Measurements from ENCODE around the gene SMCO3. TPM values are rescaled to one million over a fixed set of nuclear protein-coding genes. Genes with fewer than 3 reads are reported as not detected.

The SMCO3 gene
- total and polyA plus RNA-seq, 2 of the 8 experiments (the other 6 are each of a cell fraction or from before 2014, with no cell fraction given) = not detected

DNA sequence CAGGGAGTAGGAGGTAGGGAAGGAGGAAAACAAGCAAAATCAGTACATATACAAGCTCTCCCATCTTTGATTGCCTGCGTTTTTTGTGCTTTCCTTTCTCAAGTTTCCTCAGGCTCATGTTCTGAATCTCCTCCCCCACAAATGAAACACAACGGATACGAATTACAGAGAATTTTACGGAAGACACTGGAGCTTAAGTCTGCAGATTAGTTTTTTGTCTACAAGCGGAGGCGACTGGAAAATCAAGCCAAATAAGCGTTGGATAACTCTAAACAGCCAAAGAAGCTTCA lies 11.3 kb downstream of the SMCO3 start:
- H3K79me1 ChIP-seq (ENCODE audit: low read depth, low read length) = no peaks in the 10 kb centered on the region
- peak overlapping the region; percentile 93 for H3K27ac ChIP-seq (ENCODE audit: low read depth, low read length)
- no peak overlapping the region for H4K5ac ChIP-seq (ENCODE audit: insufficient read length, low read depth, low read length)
- no peak for FAIRE-seq
- H2BK12ac ChIP-seq (ENCODE audit: low read depth, low read length) = 0 out of 2 replicates have a peak overlapping the region, but pooled peaks have one; percentile 41
- H3K4me1 ChIP-seq (replicated peaks in 1 of 4; ENCODE audit: control insufficient read depth in 3 of 4, insufficient read depth in 4 of 4, low read length in 3 of 4) = peaks cover 0 to 2% (median 0%) of the 10 kb centered on the region in 4 experiments; a peak in 3 of 7 replicates
- H2BK5ac ChIP-seq (ENCODE audit: low read depth, low read length) = peak overlapping the region; percentile 93; the same call in 1 of the 2 replicates
- peak overlapping the region; percentile 82 to 96 (median 91) for H3K9ac ChIP-seq (replicated peaks in 1 of 4; ENCODE audit: extremely low read depth in 1 of 4, low read depth in 3 of 4, low read length in 3 of 4)
- H3K23me2 ChIP-seq (ENCODE audit: low read depth, low read length) = peaks cover 4% of the 10 kb centered on the region; the same call in 1 of the 2 replicates
- H2BK20ac ChIP-seq (ENCODE audit: low read length) = no peak overlapping the region
- no peak overlapping the region for H2AFZ ChIP-seq (ENCODE audit: low read length)
- H2AK5ac ChIP-seq (ENCODE audit: low read depth, low read length) = no peak overlapping the region
- H3K9me3 ChIP-seq (ENCODE audit: insufficient read depth in 2 of 2, low read depth in 1 of 2, low read length in 1 of 2) = no peaks in the 10 kb centered on the region
- H3K36me3 ChIP-seq (ENCODE audit: control insufficient read depth in 2 of 4, insufficient read depth in 4 of 4, low read length in 3 of 4) = peaks cover 6 to 24% (median 15%) of the 10 kb centered on the region in 4 experiments
- H3K4me2 ChIP-seq (ENCODE audit: insufficient read depth in 1 of 2, low read depth in 2 of 2, low read length in 2 of 2) = peak overlapping the region; percentile 77 to 82
- no peak overlapping the region for H4K91ac ChIP-seq (replicated peaks; ENCODE audit: insufficient read length, low read length)
- no peak overlapping the region for H3K4ac ChIP-seq (replicated peaks; ENCODE audit: insufficient read length, low read depth, low read length)
- DNase-seq (ENCODE audit: low read depth in 1 of 2, low spot score in 2 of 2) = no peak
- no peak overlapping the region for H3K14ac ChIP-seq (ENCODE audit: insufficient read length)
- no peaks in the 10 kb centered on the region for H3K27me3 ChIP-seq (replicated peaks in 1 of 4; ENCODE audit: control insufficient read depth in 3 of 4, extremely low read depth in 1 of 4, insufficient read depth in 3 of 4, low read length in 3 of 4)
- peaks cover 0 to 2% of the 10 kb centered on the region in 2 experiments for H4K20me1 ChIP-seq (replicated peaks in 1 of 2; ENCODE audit: control insufficient read depth in 1 of 2, insufficient read depth in 2 of 2, low read length in 2 of 2)
- no peak overlapping the region for H2BK15ac ChIP-seq (ENCODE audit: low read length)
- H3K18ac ChIP-seq (ENCODE audit: extremely low read depth, low read length) = no peak overlapping the region
- no peak overlapping the region for H3K56ac ChIP-seq (replicated peaks; ENCODE audit: insufficient read length, low read depth, low read length)
- H3K23ac ChIP-seq (ENCODE audit: insufficient read length) = no peak overlapping the region
- peaks cover 8 to 54% of the 10 kb centered on the region in 2 experiments; a peak in 3 of 4 replicates for H3K79me2 ChIP-seq (ENCODE audit: control insufficient read depth in 1 of 2, insufficient read depth in 2 of 2, low read length in 2 of 2)
- CTCF ChIA-PET (ENCODE audit: partially characterized antibody) = interaction anchor here (1.0 to 2.2 kb wide), 8 partner anchors 9 to 183 kb away, joined by 3 to 10 read pairs (median 4); a partner anchor contains a TSS
- no peak overlapping the region for H2BK120ac ChIP-seq (replicated peaks; ENCODE audit: low read depth, low read length)
- 0% methylated on average over 7 of the region's 7 CpGs; no CpG with 5 or more reads in 1 of the 2 experiments for WGBS, 2 experiments (ENCODE audit: extremely low coverage in 1 of 2, insufficient coverage in 1 of 2, insufficient read length in 1 of 2, insufficient replicate concordance in 2 of 2, low coverage in 1 of 2, low lambda C conversion rate in 2 of 2, missing lambda C conversion rate in 1 of 2)
- H4K8ac ChIP-seq (ENCODE audit: extremely low read depth, insufficient read depth, low read length) = no peak overlapping the region
- peak overlapping the region; percentile 66 to 98 (median 96) for H3K4me3 ChIP-seq (ENCODE audit: extremely low read depth in 1 of 4, insufficient read depth in 2 of 4, low read depth in 3 of 4, low read length in 4 of 4)
- POLR2A ChIA-PET (ENCODE audit: partially characterized antibody) = interaction anchor here (0.6 to 6.5 kb wide), 13 partner anchors 10 to 1080 kb away, joined by 3 to 68 read pairs (median 5); a partner anchor contains a TSS
- TF ChIP-seq ZNF274 (IDR thresholded peaks at IDR 0.05; ENCODE audit: borderline replicate concordance, extremely low read depth, low read length) (no peak), TEAD4 (IDR thresholded peaks at IDR 0.05; ENCODE audit: low read depth, low read length) (no peak), EP300 (IDR thresholded peaks at IDR 0.05; ENCODE audit: borderline replicate concordance in 1 of 2, low read depth in 2 of 2, low read length in 2 of 2) (no peak), BCL11A (IDR thresholded peaks at IDR 0.05; ENCODE audit: low read depth in 2 of 2, low read length in 2 of 2) (no peak), SIN3A (conservative IDR thresholded peaks at IDR 0.05 in 1 of 2, IDR thresholded peaks at IDR 0.05 in 1 of 2; ENCODE audit: low read depth in 1 of 2, low read length in 2 of 2) (no peak), CHD2 (IDR thresholded peaks at IDR 0.05; ENCODE audit: low read length) (no peak), ATF2 (IDR thresholded peaks at IDR 0.05; ENCODE audit: low read length) (no peak), CBX5 (IDR thresholded peaks at IDR 0.05; ENCODE audit: low read depth, low read length) (no peak), USF2 (IDR thresholded peaks at IDR 0.05; ENCODE audit: low read length) (no peak)

Data from H1 (cell line).